HG02973 (cell line): ENCODE data around the gene FUT3.

ENCODE experiments used
- ATAC-seq: cut with Tn5 transposase; IDR thresholded peaks from one replicate; pipeline ENCODE4 v1.9.1; 2021; ENCODE audit warnings: moderate library complexity; ENCODE audit not compliant: unreplicated experiment

The FUT3 gene

GRCh38 chr19:5826531-5827341, 24.5 kb downstream of the FUT3 start:
- no peak for ATAC-seq

DNA sequence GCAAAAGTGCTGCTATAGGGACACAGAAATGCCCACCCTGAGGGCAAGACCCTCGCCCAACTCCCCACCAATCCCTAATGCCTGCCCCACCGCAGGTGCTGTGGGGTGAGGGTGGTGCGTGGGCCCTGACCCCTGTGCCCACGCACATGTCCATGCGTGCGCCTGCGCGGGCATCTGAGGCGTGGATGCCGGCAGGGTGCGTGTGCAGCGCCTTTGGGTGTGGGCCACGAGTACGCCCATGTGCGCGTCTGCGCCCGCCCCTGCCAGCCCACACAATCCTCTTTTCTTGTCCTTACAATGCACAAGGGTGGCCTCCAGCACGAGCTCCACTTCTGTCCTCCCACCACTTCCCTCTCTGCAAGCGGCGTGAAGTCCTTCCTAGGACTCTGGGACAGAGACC, 26.1 kb downstream of the FUT3 start:
- no peak for ATAC-seq

DNA sequence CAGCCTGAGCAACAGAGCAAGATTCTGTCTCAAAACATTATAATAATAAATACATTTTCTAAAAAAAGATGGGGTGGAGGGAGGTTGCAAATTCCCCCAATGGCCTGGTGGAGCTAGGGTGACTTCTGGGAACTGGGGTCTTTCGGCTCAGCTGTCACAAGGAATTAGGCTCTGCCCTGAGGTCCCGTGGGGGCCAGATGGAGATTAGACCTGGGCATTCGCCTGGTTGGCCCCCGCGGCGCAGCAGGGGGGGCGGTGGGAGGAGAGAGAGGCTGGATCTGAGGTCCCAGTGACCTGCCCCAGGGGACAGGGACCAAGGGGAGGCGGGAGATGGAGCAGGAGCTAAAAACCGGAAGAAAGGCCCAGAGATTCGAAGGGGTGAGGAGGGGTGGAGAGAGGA, 26.5 kb downstream of the FUT3 start:
- ATAC-seq: no peak

GRCh38 chr19:5823579-5824281, 27.5 kb downstream of the FUT3 start:
- ATAC-seq: no peak

DNA sequence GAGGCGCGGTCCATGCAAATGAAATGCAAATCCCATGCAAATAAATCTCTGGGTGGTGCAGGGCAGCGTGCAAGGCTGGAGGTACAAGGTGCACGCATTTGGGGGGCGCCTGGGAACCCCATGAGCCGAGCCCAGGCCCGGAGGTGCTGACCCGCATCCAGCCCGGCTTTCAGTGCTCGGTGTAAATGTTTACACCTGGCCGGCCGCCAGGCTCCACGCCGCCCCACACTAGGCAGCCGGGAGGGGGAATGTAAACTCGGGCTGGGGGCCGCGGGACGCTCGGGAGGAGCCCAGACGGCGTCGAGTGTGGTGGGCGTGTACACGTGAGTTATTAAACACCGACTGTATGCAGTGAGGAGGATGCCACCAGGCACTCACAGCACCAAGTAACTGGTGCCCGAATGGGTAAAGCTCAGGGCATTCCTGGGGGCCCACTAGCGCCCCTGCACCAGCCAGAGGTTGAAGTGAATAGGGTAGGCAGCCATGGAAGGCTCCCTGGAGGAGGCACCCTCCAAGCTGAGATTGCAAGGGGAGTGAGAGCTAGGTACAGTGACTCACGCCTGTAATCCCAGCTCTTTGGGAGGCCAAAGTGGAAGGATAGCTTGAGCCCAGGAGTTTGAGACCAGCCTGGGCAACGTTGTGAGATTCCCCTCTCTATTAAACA, 28.9 kb downstream of the FUT3 start:
- no peak for ATAC-seq

DNA sequence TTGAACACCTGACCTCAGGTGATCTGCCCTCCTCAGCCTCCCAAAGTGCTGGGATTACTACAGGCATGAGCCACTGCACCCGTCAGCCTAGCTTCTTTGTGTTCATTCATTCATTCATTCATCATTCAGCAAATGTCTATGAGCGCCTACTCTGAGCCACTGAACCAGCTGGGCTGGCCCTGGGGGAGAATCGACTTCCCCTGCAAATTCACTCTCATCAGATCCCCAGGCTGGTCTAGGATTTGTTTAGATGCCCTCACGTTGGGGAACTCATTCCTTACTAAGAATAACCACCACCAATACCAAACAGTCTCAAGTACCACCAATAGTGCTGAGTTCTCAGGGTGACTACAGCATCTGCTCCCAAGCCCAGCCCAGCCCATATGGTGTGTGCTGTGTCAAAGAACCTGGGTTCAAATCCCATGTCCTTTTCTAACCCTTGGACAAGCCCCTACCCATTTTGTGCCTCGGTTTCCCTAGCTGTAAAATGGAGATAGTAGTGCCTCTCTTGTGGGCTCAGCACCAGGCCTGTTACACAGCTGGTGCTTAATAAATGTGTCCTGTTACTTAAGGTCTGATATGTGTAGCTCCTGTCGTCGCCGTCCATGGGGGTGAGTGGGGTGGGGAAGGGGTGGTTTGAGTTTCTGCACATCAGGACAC, 29.6 kb downstream of the FUT3 start:
- no peak for ATAC-seq

GRCh38 chr19:5820785-5821184, 30.5 kb downstream of the FUT3 start:
- no peak for ATAC-seq

DNA sequence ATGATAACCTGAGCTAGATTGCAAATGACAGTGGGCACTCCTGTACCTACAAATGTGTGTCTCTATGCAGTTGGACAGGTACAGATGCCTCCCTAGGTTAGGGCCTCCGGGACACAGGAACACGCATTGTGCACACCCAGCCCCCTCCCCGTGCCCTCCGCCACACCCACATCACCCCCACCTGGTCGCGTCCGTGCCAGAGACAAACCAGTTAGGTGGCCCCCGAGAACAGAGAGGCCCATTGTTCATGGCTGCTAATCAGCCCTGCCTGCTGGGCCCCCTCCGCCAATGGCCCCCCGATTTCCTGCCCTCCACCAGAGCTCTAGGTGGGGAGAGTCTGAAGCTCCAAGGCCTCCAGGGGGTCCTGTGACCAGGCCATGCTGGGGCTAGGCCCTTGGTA, 32.7 kb downstream of the FUT3 start:
- ATAC-seq: no peak

- no peak for ATAC-seq
Measured at GRCh38 chr19:5817218-5817617, 34.0 kb downstream of the FUT3 start.

DNA sequence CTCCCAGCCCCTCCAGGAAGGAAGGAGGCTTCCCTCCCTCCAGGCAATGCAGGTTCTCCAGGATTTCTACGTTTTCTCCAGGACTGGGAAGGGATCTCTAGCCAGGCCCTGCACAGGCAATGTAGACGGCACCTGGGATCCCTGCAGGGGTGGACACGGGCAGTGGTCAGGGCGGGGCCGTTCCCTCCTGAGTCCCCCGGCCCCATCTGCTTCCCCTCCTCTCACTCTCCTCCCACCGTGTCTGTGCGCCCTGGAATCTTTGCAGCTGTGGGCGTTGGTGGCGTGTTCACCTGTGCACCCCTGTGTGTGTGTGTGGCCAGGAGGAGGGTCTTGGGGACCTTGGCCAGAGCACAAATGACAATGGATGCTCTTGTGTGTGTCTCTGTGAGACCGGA, 36.4 kb downstream of the FUT3 start:
- no peak for ATAC-seq

GRCh38 chr19:5814123-5814851, 37.0 kb downstream of the FUT3 start:
- ATAC-seq: no peak

- ATAC-seq: no peak
Measured at GRCh38 chr19:5811117-5811516, 40.1 kb downstream of the FUT3 start.

GRCh38 chr19:5809469-5809868, 41.8 kb downstream of the FUT3 start:
- ATAC-seq: no peak

DNA sequence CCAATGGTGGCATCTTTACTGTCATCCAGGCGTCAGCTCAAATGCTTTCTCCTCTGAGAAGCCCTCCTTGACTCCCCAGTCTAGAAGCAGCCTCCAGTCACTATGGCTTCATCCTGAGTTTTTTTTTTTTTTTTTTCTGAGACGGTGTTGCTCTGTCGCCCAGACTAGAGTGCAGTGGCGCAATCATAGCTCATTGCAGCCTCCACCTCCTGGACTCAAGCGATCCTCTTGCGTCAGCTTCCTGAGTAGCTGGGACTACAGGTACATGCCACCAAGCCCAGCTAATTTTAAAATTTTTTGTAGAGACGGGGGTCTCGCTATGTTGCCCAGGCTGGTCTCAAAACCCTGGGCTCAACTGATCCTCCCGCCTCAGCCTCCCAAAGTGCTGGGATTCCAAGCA, 42.2 kb downstream of the FUT3 start:
- no peak for ATAC-seq

DNA sequence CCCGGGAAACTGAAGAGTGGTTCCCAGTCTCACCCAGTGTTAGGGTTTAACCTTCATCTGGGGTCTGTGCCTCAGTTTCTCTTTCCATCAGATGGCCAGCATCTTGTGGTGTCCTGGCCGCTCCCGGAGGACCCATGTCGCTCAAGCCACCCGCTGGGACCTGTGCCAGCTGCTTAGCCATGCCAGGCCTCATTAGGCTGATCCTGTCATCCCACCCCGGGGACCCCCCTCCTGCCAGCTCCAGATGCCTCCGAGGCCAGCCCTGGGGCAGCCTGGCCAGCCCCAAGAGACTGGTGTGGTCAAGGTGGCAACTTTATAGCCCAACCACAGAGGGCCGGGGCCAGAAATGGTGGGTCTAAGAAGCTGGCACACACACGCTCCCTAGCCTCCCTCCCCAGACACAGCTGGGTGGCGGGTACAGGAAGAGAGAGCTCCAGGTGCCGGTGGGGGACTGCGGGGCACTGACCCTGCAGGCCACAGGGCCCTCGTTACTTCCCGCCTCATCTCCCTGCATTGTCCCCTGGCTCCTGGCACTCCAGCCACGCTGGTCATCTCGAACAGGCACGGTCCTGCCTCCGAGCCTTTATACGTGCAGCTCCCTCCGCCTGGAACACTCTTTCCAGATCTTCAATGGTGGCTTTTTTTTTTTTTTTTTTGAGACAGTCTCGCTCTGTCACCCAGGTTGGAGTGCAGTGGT, 43.0 kb downstream of the FUT3 start:
- ATAC-seq: no peak

DNA sequence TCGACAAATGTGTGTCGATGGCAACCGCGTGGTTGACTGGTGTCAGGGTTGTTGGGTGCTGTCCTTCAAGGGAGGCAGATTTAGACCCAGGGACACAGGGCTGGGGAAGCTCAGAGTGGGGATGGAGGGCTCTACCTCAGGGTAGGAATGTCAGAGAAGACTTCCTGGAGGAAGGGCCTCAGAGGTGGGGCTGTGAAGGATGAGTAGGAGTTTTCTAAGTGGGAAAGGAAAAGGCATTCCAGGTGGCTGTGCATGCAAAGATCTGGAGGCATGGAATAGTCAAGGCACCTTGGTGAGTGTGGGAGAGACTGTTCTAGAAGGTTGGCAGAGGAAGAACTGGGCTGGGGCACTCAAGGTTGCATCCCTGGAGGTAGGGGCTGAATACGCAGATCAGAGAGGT, 44.3 kb downstream of the FUT3 start:
- ATAC-seq: no peak

- no peak for ATAC-seq
Measured at GRCh38 chr19:5806133-5806489, 45.1 kb downstream of the FUT3 start.

DNA sequence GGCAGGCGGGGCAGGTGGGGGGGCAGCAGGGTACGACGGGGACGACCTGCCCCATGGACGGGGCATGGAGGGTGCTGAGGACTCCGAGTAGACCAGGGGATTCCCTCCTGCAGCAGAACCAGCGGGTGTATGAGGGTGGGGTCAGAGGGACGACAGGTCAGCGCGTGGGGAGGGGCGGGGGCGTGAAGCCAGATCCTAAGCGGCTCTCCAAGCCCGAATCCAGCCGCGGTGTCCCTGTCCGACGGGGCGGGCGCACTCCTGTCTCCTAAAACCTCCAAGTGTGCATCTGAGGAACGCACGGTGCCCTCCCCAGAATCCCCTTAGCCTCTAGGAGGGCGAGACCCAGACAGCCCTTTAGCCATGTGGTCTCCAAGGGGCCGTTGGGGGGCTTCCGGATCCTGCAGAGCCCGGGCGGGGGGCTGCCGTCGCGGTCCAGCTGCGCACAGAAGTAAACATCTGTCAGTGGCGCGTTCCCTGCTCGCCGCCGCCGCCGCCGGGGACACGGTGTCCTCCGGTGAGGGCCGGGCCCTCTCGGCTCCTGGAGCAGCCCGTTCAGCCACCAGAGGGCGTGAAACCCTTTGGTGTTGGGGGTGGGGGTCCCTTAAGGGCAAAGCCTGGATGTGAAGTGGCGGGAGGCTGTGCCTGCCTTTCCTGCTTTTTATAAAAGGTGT, 45.7 kb downstream of the FUT3 start:
- ATAC-seq: no peak

DNA sequence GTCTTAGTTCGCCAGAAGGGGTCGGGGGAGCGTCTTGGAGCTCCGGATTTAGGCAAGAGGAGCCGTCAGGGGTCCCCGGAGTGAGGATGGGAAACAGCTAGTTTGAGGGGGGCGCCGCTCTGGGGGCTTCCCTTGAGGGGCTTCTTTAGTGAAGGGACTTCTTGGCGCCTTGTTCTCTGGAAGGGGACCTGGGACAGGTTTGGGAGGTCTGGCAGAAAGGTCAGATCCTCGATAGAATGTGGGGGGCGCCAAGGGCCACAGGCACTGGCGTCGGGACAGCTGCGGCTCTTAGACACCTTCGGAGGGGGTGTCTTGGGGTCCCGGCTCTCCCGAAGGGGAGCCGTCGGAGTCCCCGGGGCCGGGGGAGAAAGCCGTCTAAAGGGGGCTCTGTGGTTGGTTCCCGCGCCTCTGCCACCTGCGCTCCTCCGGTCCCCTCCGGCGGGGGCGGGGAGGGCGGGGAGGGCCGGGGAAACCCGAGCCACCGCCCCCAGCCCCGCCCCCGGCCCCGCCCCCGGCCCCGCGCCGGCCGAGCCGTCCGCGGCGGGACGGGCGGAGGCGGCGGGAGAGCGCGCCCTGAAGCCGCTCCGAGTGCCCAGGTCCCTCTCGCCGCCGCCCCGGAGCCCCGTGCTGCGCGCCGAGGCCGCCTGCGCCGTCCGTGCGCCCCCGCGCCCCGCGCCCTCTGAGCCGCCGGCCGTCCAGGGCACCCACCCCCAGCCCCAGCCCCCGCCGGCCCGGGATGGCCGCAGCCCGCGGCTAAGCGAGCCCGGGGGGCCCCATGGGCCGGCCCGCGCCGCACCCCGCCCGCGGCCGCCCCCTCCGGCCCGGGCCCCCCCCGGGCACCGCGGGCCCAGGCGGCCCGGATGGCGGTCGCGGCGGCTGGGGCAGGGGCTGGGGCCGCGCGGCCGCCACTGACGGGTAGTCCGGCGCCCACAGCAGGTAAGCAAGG, 46.5 kb downstream of the FUT3 start, which contains the start of gene NRTN:
Gene NRTN, plus strand, starts transcription at position 552 of the 946 bp plus-strand sequence. CDS start 19,099 bp downstream, outside the sequence.
- ATAC-seq: no peak
